ENCODE results near the gene CNNM2. TPM values are rescaled to one million over a fixed set of nuclear protein-coding genes. Genes with fewer than 3 reads are reported as not detected.

The CNNM2 gene
- total RNA-seq (2021; ENCODE audit: unreplicated experiment) (23.1 TPM), Bru-seq, nascent RNA (percentile 70 among the genes with signal in this experiment), BruChase-seq, experiment 1, labeled RNA remaining after a 6-hour chase (percentile 62 among the genes with signal in this experiment), BruChase-seq, experiment 2, labeled RNA remaining after a 2-hour chase (percentile 67 among the genes with signal in this experiment)
- polyA plus RNA-seq (2012): 13.8 and 14.6 TPM in 2 replicates
- long read RNA-seq, full-length matches to known transcripts: 11 of 21 reads
- long read RNA-seq, partial matches to known transcripts: 0 of 21 reads
- long read RNA-seq, other reads (novel, unspliced or antisense): 10 of 21 reads

DNA sequence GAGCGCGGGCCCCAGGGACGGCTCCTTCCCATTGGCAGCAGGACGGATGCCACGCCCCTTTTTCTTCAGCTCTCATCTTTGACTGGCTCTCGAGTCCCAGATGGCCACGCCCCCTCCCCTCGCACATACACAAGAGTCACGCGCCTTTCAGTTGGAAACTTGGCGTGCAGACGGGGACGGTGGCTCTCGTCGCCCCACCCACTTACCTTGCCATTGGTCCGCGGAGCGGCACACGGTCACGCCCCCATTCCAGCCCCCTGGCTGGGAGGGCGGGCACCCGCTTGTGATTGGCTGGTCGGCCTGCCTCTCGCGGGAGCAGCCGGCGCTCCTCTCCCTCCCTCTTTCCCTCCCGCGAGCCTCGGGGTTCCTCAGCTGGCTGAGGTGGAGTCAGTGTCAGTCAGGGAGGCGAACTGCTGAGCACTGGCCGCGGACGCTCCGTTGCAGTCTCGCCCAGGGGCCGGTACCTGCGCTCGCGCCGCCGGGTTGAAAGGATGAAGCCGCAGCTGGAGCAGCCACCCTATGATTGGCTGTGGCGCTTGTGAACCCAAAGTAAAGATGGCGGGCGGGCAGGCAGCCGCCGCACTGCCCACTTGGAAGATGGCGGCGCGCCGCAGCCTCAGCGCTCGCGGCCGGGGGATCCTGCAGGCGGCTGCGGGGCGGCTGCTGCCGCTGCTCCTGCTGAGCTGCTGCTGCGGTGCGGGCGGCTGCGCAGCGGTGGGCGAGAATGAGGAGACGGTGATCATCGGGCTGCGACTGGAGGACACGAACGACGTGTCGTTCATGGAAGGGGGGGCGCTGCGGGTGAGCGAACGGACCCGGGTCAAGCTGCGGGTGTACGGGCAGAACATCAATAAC, at the start of gene CNNM2:
Gene CNNM2, plus strand, starts transcription at position 333 of the 855 bp plus-strand sequence. Its CDS starts 187 bp downstream, at position 520.
- BruUV-seq (replicated peaks): no TSS peak
- no peaks in the 10 kb centered on the region for H3K9me2 ChIP-seq (ENCODE audit: insufficient read depth)
- POLR2A ChIA-PET: interaction anchor here (1.0 to 1.3 kb wide), 2 partner anchors 136 to 144 kb away, joined by 3 to 5 read pairs; no protein-coding TSS in a partner anchor
- H3K4me1 ChIP-seq (ENCODE audit: control insufficient read depth in 1 of 2, insufficient read depth in 2 of 2, low read length in 2 of 2): peaks cover 12 to 24% of the 10 kb centered on the region in 2 experiments
- peak within 1 kb of the TSS; percentile 77 for H3K27ac ChIP-seq (ENCODE audit: low read depth, low read length)
- CTCF ChIA-PET: interaction anchor here (0.5 to 3.0 kb wide), 26 partner anchors 8 to 567 kb away, joined by 3 to 59 read pairs (median 6); partner anchors contain the start of gene SUFU
- H3K79me2 ChIP-seq (ENCODE audit: insufficient read depth, low read length): peaks cover 23% of the 10 kb centered on the region
- H3K4me3 ChIP-seq (replicated peaks in 1 of 2; ENCODE audit: low read depth in 1 of 2, low read length in 2 of 2): peak within 1 kb of the TSS; percentile 71 to 85
- no peaks in the 10 kb centered on the region for H3K27me3 ChIP-seq (ENCODE audit: insufficient read depth, low read length)
- DNase-seq (ENCODE audit: low read depth, low spot score) (peak; percentile 100), ATAC-seq (peak; percentile 87)
- intact Hi-C loops (cut with micrococcal nuclease): loop anchor here (1.0 to 5.0 kb wide), 6 partner anchors 151 to 567 kb away; partner anchors contain the start of genes ATP5MK and PDCD11
- H3K9me3 ChIP-seq (ENCODE audit: control insufficient read depth in 1 of 2, insufficient read depth in 1 of 2, low read depth in 1 of 2, low read length in 2 of 2): no peaks in the 10 kb centered on the region
- H4K20me1 ChIP-seq (ENCODE audit: insufficient read depth): no peaks in the 10 kb centered on the region
- no peaks in the 10 kb centered on the region for H3K36me3 ChIP-seq (ENCODE audit: control insufficient read depth in 1 of 2, insufficient read depth in 2 of 2, low read length in 2 of 2)
- H2AFZ ChIP-seq (ENCODE audit: low read depth, low read length, poor library complexity, severe bottlenecking): peak within 1 kb of the TSS; percentile 92
- peak within 1 kb of the TSS; percentile 87 for H3K9ac ChIP-seq (ENCODE audit: low read length)
- RAD21 ChIA-PET (ENCODE audit: low non-redundant PET in 1 of 2, low total read pairs in 2 of 2, uncharacterized antibody in 2 of 2, unreplicated experiment in 2 of 2): interaction anchor here (0.9 to 2.5 kb wide), 12 partner anchors 83 to 568 kb away, joined by 3 to 29 read pairs (median 4); partner anchors contain the start of gene ARL3 (in 1 of the 2)
- H3K4me2 ChIP-seq (ENCODE audit: low read length): peak within 1 kb of the TSS; percentile 88
- TF ChIP-seq POLR2AphosphoS5 (IDR thresholded peaks at IDR 0.05; ENCODE audit: low read depth, low read length) (peak; percentile 78), CEBPB (IDR thresholded peaks at IDR 0.05; ENCODE audit: low read depth) (no peak), ELF1 (IDR thresholded peaks at IDR 0.05; ENCODE audit: borderline replicate concordance, low read depth) (no peak), SRF (IDR thresholded peaks at IDR 0.05; ENCODE audit: low read depth) (no peak), YY1 (IDR thresholded peaks at IDR 0.05; ENCODE audit: extremely low read depth, insufficient replicate concordance, low read depth, low read length) (peak; percentile 100), TCF7L2 (IDR thresholded peaks at IDR 0.05; ENCODE audit: borderline replicate concordance, extremely low read depth, insufficient read depth, insufficient read length) (peak; percentile 93), EZH2phosphoT487 (IDR thresholded peaks at IDR 0.05; ENCODE audit: borderline replicate concordance) (no peak), SP1 (IDR thresholded peaks at IDR 0.05; ENCODE audit: low read depth) (no peak), POLR2A (IDR thresholded peaks at IDR 0.05; ENCODE audit: borderline replicate concordance, extremely low read depth, insufficient read depth, insufficient read length) (peak; percentile 86)
- TF ChIP-seq, protein P1, sequence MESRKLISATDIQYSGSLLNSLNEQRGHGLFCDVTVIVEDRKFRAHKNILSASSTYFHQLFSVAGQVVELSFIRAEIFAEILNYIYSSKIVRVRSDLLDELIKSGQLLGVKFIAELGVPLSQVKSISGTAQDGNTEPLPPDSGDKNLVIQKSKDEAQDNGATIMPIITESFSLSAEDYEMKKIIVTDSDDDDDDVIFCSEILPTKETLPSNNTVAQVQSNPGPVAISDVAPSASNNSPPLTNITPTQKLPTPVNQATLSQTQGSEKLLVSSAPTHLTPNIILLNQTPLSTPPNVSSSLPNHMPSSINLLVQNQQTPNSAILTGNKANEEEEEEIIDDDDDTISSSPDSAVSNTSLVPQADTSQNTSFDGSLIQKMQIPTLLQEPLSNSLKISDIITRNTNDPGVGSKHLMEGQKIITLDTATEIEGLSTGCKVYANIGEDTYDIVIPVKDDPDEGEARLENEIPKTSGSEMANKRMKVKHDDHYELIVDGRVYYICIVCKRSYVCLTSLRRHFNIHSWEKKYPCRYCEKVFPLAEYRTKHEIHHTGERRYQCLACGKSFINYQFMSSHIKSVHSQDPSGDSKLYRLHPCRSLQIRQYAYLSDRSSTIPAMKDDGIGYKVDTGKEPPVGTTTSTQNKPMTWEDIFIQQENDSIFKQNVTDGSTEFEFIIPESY (IDR thresholded peaks at IDR 0.05; ENCODE audit: extremely low read depth, insufficient replicate concordance, low read length): peak; percentile 88
